Measurements from ENCODE around the gene ZG16.

DNA sequence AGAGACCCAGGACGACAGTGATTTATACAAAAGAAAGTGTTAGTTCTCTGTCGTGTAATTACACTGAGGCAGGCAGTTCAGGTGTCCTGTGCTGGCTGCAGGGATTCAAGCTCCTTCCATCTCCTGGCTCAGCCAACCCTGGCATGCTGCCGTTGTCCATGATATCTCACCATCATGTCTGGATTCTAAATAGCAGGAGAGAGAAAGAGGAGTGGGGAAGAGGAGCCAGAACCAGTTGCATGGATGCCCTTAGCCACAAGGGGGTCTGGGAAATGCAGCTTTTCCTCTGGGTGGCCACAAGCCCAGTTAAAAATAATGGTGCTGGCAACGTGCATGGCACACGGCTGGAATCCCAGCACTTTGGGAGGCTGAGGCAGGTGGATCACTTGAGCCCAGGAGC, 41.9 kb upstream of the ZG16 start:
- TF ChIP-seq, protein P1, sequence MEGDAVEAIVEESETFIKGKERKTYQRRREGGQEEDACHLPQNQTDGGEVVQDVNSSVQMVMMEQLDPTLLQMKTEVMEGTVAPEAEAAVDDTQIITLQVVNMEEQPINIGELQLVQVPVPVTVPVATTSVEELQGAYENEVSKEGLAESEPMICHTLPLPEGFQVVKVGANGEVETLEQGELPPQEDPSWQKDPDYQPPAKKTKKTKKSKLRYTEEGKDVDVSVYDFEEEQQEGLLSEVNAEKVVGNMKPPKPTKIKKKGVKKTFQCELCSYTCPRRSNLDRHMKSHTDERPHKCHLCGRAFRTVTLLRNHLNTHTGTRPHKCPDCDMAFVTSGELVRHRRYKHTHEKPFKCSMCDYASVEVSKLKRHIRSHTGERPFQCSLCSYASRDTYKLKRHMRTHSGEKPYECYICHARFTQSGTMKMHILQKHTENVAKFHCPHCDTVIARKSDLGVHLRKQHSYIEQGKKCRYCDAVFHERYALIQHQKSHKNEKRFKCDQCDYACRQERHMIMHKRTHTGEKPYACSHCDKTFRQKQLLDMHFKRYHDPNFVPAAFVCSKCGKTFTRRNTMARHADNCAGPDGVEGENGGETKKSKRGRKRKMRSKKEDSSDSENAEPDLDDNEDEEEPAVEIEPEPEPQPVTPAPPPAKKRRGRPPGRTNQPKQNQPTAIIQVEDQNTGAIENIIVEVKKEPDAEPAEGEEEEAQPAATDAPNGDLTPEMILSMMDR (IDR thresholded peaks at IDR 0.05): no peak
- no peak for TF ChIP-seq POLR2A (IDR thresholded peaks at IDR 0.05)
